SK-N-SH (cell line): ENCODE data around the gene DNMT3A. TPM values are rescaled to one million over a fixed set of nuclear protein-coding genes. Genes with fewer than 3 reads are reported as not detected.
A peak's percentile ranks its signal among the peaks of the same experiment; 100 is the strongest.

Source experiments
- CTCF ChIA-PET: fragments of 300-600, 350-600 bp; formaldehyde crosslinking; extraction: SDS; loops from one replicate; lab custom pipeline; 2021; lab: Yijun Ruan, JAX
- POLR2A ChIA-PET: fragments of 350-600 bp; sonication (Branson Sonifier 250); formaldehyde crosslinking; extraction: SDS; loops from one replicate; lab custom pipeline; 2020; ENCODE audit warnings: antibody characterized with exemption, inconsistent platforms; lab: Yijun Ruan, JAX
- DNase-seq: peaks from one replicate; pipeline ENCODE4 v3.0.0; 2012
- H2AFZ ChIP-seq: fragments of 200-600 bp; sonication (generic); 2 replicates; pipeline ENCODE4 v1.8.1; 2016; ENCODE audit warnings: antibody characterized with exemption, mild to moderate bottlenecking, low read depth
- H3F3A ChIP-seq: fragments of 200-600 bp; sonication (generic); replicated peaks from 2 replicates; pipeline ENCODE3; 2016; ENCODE audit warnings: antibody characterized with exemption, mild to moderate bottlenecking; ENCODE audit not compliant: insufficient read depth
- H3K27ac ChIP-seq, 2 experiments: fragments of 200-500 bp in 1 of 2; fragments of 200-600 bp in 1 of 2; sonication (Bioruptor generic) in 1 of 2; sonication (generic), shearing (Covaris generic) in 1 of 2; 2 replicates each; pipeline versions ENCODE4 v1.5.1 to v1.6.1; 2014 to 2016; ENCODE audit warnings: low read depth in 2 of 2, inconsistent platforms in 1 of 2, low read length in 1 of 2, mild to moderate bottlenecking in 1 of 2, mixed read lengths in 1 of 2
- H3K27me3 ChIP-seq: fragments of 200-600 bp; sonication (generic), shearing (Covaris generic); 2 replicates; pipeline ENCODE4 v1.6.1; 2016; ENCODE audit warnings: mixed run types; ENCODE audit not compliant: insufficient read depth
- H3K36me3 ChIP-seq, 2 experiments: fragments of 200-500 bp in 1 of 2; fragments of 200-600 bp in 1 of 2; sonication (Bioruptor generic) in 1 of 2; sonication (generic) in 1 of 2; replicated peaks in 1 of 2; 2 replicates each; pipeline versions ENCODE3 to v1.5.1; 2014 to 2016; ENCODE audit warnings: low read length in 1 of 2, mild to moderate bottlenecking in 1 of 2; ENCODE audit not compliant: insufficient read depth in 2 of 2, control insufficient read depth in 1 of 2
- H3K4me1 ChIP-seq, 2 experiments: fragments of 200-500 bp in 1 of 2; fragments of 200-600 bp in 1 of 2; sonication (Bioruptor generic) in 1 of 2; sonication (generic), shearing (Covaris generic) in 1 of 2; 2 replicates each; pipeline versions ENCODE4 v1.5.1 to v1.6.1; 2014 to 2016; ENCODE audit warnings: low read depth in 1 of 2, low read length in 1 of 2, mixed run types in 1 of 2; ENCODE audit not compliant: insufficient read depth in 2 of 2, control insufficient read depth in 1 of 2
- H3K4me2 ChIP-seq: fragments of 200-600 bp; sonication (generic), shearing (Covaris generic); 2 replicates; pipeline ENCODE4 v1.6.1; 2017; ENCODE audit warnings: mixed run types
- H3K4me3 ChIP-seq, 2 experiments: fragments of 200-500 bp in 1 of 2; fragments of 200-600 bp in 1 of 2; sonication (Bioruptor generic) in 1 of 2; sonication (generic), shearing (Covaris generic) in 1 of 2; 2 replicates each; pipeline versions ENCODE4 v1.5.1 to v1.8.1; 2014 to 2016; ENCODE audit warnings: low read depth in 2 of 2, inconsistent platforms in 1 of 2, low read length in 1 of 2, mild to moderate bottlenecking in 1 of 2, mixed read lengths in 1 of 2, moderate library complexity in 1 of 2
- H3K79me2 ChIP-seq: fragments of 200-600 bp; sonication (generic); 2 replicates; pipeline ENCODE4 v1.8.1; 2017; ENCODE audit warnings: mild to moderate bottlenecking; ENCODE audit not compliant: insufficient read depth
- H3K9ac ChIP-seq: fragments of 200-600 bp; sonication (generic); 2 replicates; pipeline ENCODE4 v1.6.1; 2017; ENCODE audit warnings: mixed run types
- H3K9me2 ChIP-seq: fragments of 200-600 bp; sonication (generic); 2 replicates; pipeline ENCODE4 v1.6.1; 2017; ENCODE audit warnings: mixed run types
- H3K9me3 ChIP-seq: fragments of 200-600 bp; sonication (generic); 2 replicates; pipeline ENCODE4 v1.6.1; 2017; ENCODE audit warnings: mixed run types, mild to moderate bottlenecking, moderate library complexity
- H4K20me1 ChIP-seq: fragments of 200-600 bp; sonication (generic); 2 replicates; pipeline ENCODE4 v1.6.1; 2017; ENCODE audit warnings: mild to moderate bottlenecking, mixed run types; ENCODE audit not compliant: insufficient read depth
- ELF1 ChIP-seq: IDR thresholded peaks from 2 replicates; pipeline ENCODE4 v1.4.0; 2012
- EP300 ChIP-seq, 2 experiments: IDR thresholded peaks; 2 replicates each; pipeline versions ENCODE4 v1.4.0 to v1.6.1; 2012; ENCODE audit warnings: borderline replicate concordance in 1 of 2, low read depth in 1 of 2, low read length in 1 of 2
- FOSL2 ChIP-seq: IDR thresholded peaks from 2 replicates; pipeline ENCODE4 v1.4.0; 2012; ENCODE audit warnings: low read depth, mild to moderate bottlenecking, moderate library complexity, borderline replicate concordance
- FOXJ3 ChIP-seq: sonication (generic); formaldehyde crosslinking; IDR thresholded peaks from 2 replicates; pipeline ENCODE4 v1.5.1; 2020; ENCODE audit warnings: mild to moderate bottlenecking, missing genetic modification reagents
- GABPA ChIP-seq: IDR thresholded peaks from 2 replicates; pipeline ENCODE4 v1.4.0; 2012; ENCODE audit warnings: low read depth, mild to moderate bottlenecking
- GATA2 ChIP-seq: sonication (generic); formaldehyde crosslinking; IDR thresholded peaks from 2 replicates; pipeline ENCODE4 v1.5.0; 2020; ENCODE audit warnings: mild to moderate bottlenecking, missing genetic modification reagents
- MEF2A ChIP-seq: IDR thresholded peaks from 2 replicates; pipeline ENCODE4 v1.4.0; 2012; ENCODE audit warnings: low read depth, borderline replicate concordance
- RAD21 ChIP-seq: IDR thresholded peaks from 2 replicates; pipeline ENCODE4 v1.6.1; 2012; ENCODE audit warnings: mild to moderate bottlenecking, low read length
- RCOR1 ChIP-seq: fragments of 150-350 bp; IDR thresholded peaks from 2 replicates; pipeline ENCODE4 v1.6.1; 2017; ENCODE audit warnings: antibody characterized with exemption, low read length
- REST ChIP-seq: IDR thresholded peaks from 2 replicates; pipeline ENCODE4 v1.6.1; 2012; ENCODE audit warnings: mild to moderate bottlenecking, low read depth, low read length, moderate library complexity
- RFX5 ChIP-seq: IDR thresholded peaks from 2 replicates; pipeline ENCODE4 v1.6.1; 2012; ENCODE audit warnings: mild to moderate bottlenecking, improper control_type of control experiment, low read length
- SMC3 ChIP-seq: IDR thresholded peaks from 2 replicates; pipeline ENCODE4 v1.6.1; 2012; ENCODE audit warnings: low read depth, low read length, improper control_type of control experiment
- TAF1 ChIP-seq: IDR thresholded peaks from 2 replicates; pipeline ENCODE4 v1.6.1; 2012; ENCODE audit warnings: low read depth, mild to moderate bottlenecking, low read length, moderate library complexity, borderline replicate concordance
- TCF12 ChIP-seq: IDR thresholded peaks from 2 replicates; pipeline ENCODE4 v1.4.0; 2012
- USF1 ChIP-seq: IDR thresholded peaks from 2 replicates; pipeline ENCODE4 v1.4.0; 2012; ENCODE audit warnings: low read depth, borderline replicate concordance
- USF2 ChIP-seq: fragments of 150-350 bp; IDR thresholded peaks from 2 replicates; pipeline ENCODE4 v1.6.1; 2017; ENCODE audit warnings: antibody characterized with exemption, low read length, low read depth, borderline replicate concordance
- WGBS: methylation state at CpG from one replicate; pipeline ENCODE4 v1.1.6; 2017; ENCODE audit warnings: low lambda C conversion rate; 5-methylcytosine and 5-hydroxymethylcytosine counted together
- polyA plus RNA-seq, 3 experiments: library from polyadenylated mRNA; depleted of rRNA; stranded (reverse); fragments of >200 nt; gene quantifications; 2 replicates each; pipeline ENCODE4 v1.2.3, GENCODE V29; 2012
- TF ChIP-seq, protein P1 (sequence below): IDR thresholded peaks from 2 replicates; pipeline ENCODE4; 2012
- TF ChIP-seq, protein P2 (sequence below): fragments of 150-350 bp; IDR thresholded peaks from 2 replicates; pipeline ENCODE4 v1.6.1; 2016; ENCODE audit warnings: mild to moderate bottlenecking, low read depth, low read length
- TF ChIP-seq, protein P3 (sequence below): IDR thresholded peaks from 2 replicates; pipeline ENCODE4 v1.4.0; 2012; ENCODE audit warnings: low read depth, borderline replicate concordance

The DNMT3A gene
- polyA plus RNA-seq, 1 of the 3 experiments (the other 2 are of a cell fraction), result 5.6 TPM

DNA sequence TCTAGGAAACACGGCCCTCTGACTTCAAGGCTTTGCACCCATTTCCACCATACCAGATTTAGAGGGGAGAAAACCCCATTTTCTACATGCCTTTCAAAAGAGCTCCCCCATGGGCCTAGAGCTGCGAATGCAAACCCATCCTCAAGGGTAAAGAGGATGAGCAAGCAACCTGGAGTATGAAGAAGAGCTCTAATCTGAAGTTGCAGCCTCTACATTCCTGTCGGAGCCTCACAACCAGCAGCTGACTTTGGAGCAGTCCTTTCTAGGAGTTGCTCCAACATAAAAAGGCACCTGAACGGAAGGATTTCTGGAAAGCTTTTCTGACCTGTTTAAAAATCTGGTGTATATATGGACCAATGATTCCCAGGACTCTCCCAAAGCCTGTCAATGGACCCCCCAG, 91.9 kb downstream of the DNMT3A start:
- peaks cover 8 to 42% of the 10 kb centered on the region in 2 experiments for H3K4me1 ChIP-seq

More for the DNA sequence above, 91.9 kb downstream of the DNMT3A start:
- Histone ChIP-seq H3K27me3 (no peaks in the 10 kb centered on the region), H3K4me2 (no peak overlapping the region), H3K27ac (peak overlapping the region in 1 of 2 experiments; percentile 36; a peak in 1 of 4 replicates), H3K9ac (no peak overlapping the region), H3F3A (no peaks in the 10 kb centered on the region)
- ChIA-PET POLR2A (interaction anchor here (0.6 to 1.5 kb wide), 2 partner anchors 9 to 21 kb away, joined by 3 to 6 read pairs; no protein-coding TSS in a partner anchor), CTCF (interaction anchor here (0.6 to 5.5 kb wide), 10 partner anchors 8 to 283 kb away, joined by 3 to 47 read pairs (median 4); no protein-coding TSS in a partner anchor)
- no peak for TF ChIP-seq ELF1
- no peak for TF ChIP-seq SMC3
- no peak for TF ChIP-seq RCOR1
- no peak for TF ChIP-seq FOXJ3 (CRISPR knock-in tag)
- TF ChIP-seq, protein P1, sequence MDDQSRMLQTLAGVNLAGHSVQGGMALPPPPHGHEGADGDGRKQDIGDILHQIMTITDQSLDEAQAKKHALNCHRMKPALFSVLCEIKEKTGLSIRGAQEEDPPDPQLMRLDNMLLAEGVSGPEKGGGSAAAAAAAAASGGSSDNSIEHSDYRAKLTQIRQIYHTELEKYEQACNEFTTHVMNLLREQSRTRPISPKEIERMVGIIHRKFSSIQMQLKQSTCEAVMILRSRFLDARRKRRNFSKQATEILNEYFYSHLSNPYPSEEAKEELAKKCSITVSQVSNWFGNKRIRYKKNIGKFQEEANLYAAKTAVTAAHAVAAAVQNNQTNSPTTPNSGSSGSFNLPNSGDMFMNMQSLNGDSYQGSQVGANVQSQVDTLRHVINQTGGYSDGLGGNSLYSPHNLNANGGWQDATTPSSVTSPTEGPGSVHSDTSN, result no peak
- no peak for TF ChIP-seq RFX5
- TF ChIP-seq FOSL2, result no peak
- TF ChIP-seq, protein P2, sequence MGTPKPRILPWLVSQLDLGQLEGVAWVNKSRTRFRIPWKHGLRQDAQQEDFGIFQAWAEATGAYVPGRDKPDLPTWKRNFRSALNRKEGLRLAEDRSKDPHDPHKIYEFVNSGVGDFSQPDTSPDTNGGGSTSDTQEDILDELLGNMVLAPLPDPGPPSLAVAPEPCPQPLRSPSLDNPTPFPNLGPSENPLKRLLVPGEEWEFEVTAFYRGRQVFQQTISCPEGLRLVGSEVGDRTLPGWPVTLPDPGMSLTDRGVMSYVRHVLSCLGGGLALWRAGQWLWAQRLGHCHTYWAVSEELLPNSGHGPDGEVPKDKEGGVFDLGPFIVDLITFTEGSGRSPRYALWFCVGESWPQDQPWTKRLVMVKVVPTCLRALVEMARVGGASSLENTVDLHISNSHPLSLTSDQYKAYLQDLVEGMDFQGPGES, result no peak
- no peak for TF ChIP-seq TCF12
- TF ChIP-seq, protein P3, sequence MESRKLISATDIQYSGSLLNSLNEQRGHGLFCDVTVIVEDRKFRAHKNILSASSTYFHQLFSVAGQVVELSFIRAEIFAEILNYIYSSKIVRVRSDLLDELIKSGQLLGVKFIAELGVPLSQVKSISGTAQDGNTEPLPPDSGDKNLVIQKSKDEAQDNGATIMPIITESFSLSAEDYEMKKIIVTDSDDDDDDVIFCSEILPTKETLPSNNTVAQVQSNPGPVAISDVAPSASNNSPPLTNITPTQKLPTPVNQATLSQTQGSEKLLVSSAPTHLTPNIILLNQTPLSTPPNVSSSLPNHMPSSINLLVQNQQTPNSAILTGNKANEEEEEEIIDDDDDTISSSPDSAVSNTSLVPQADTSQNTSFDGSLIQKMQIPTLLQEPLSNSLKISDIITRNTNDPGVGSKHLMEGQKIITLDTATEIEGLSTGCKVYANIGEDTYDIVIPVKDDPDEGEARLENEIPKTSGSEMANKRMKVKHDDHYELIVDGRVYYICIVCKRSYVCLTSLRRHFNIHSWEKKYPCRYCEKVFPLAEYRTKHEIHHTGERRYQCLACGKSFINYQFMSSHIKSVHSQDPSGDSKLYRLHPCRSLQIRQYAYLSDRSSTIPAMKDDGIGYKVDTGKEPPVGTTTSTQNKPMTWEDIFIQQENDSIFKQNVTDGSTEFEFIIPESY, result no peak
- no peak for TF ChIP-seq RAD21
- TF ChIP-seq USF2, result no peak
- TF ChIP-seq TAF1, result no peak
- no peak for TF ChIP-seq GATA2 (CRISPR knock-in tag)
- no peak for TF ChIP-seq REST
- TF ChIP-seq GABPA, result no peak
- TF ChIP-seq MEF2A, result no peak
- no peak for TF ChIP-seq USF1
- no peak for TF ChIP-seq EP300 (IDR thresholded peaks at IDR 0.05; ENCODE audit: borderline replicate concordance in 1 of 2, low read depth in 1 of 2, low read length in 1 of 2)
- TF ChIP-seq, all 33 proteins: peak for 0
- Histone ChIP-seq H3K79me2 (no peaks in the 10 kb centered on the region), H3K9me2 (no peaks in the 10 kb centered on the region), H4K20me1 (no peaks in the 10 kb centered on the region), H3K4me3 (no peak overlapping the region), H2AFZ (no peak overlapping the region), H3K36me3 (peaks cover 0 to 54% of the 10 kb centered on the region in 2 experiments), H3K9me3 (no peaks in the 10 kb centered on the region)
- DNase-seq, result no peak
- 100% methylated on average over 4 of the region's 4 CpGs for WGBS
